HCT116 (cell line): ENCODE data around the gene ZNF839. TPM values are rescaled to one million over a fixed set of nuclear protein-coding genes. Genes with fewer than 3 reads are reported as not detected.

ENCODE experiments used
- ATAC-seq: fragments of 200-7000 bp; cut with Tn5 transposase; 2 replicates; pipeline ENCODE4 v1.9.1; 2020; ENCODE audit warnings: mild to moderate bottlenecking, moderate library complexity
- BruUV-seq: library from RNA; stranded (reverse); fragments of 400-500 nt; replicated peaks from 2 replicates; lab custom pipeline; 2021; lab: Mats Ljungman, UMichigan
- CTCF ChIA-PET: fragments of 300-600 bp; sonication (Branson Sonifier 250); formaldehyde crosslinking; loops from one replicate; lab custom pipeline; 2021; ENCODE audit warnings: antibody characterized with exemption; lab: Charles Lee
- POLR2A ChIA-PET: fragments of 300-600, 350-600 bp; sonication (Branson Sonifier 250); formaldehyde crosslinking; loops from one replicate; lab custom pipeline; 2021; ENCODE audit warnings: antibody characterized with exemption; lab: Charles Lee
- RAD21 ChIA-PET, 2 experiments: fragments of 300-600 bp; sonication (Branson Sonifier 250); formaldehyde crosslinking; loops; one replicate each; lab custom pipeline; 2023; ENCODE audit warnings: low total read pairs in 2 of 2; ENCODE audit not compliant: uncharacterized antibody in 2 of 2, unreplicated experiment in 2 of 2, low non-redundant PET in 1 of 2; lab: Charles Lee
- DNase-seq: peaks from one replicate; pipeline ENCODE4 v3.0.0-alpha.2; 2010; ENCODE audit warnings: low read depth, low spot score
- H2AFZ ChIP-seq: fragments of 200-600 bp; shearing (Covaris generic), sonication (generic); 2 replicates; pipeline ENCODE4 v1.6.1; 2017; ENCODE audit warnings: low read depth, mixed run types, mixed read lengths, antibody characterized with exemption, low read length; ENCODE audit not compliant: poor library complexity, severe bottlenecking
- H3K27ac ChIP-seq: 2 replicates; pipeline ENCODE4 v1.5.1; 2012; ENCODE audit warnings: low read depth, low read length
- H3K27me3 ChIP-seq: fragments of 200-600 bp; sonication (generic); 2 replicates; pipeline ENCODE4 v1.6.1; 2016; ENCODE audit warnings: mixed run types, low read length, mixed read lengths; ENCODE audit not compliant: insufficient read depth
- H3K36me3 ChIP-seq, 2 experiments: fragments of 200-500 bp in 1 of 2; fragments of 200-600 bp in 1 of 2; sonication (Bioruptor generic) in 1 of 2; sonication (generic) in 1 of 2; 2 replicates each; pipeline versions ENCODE4 v1.5.1 to v1.6.1; 2014 to 2016; ENCODE audit warnings: low read length in 2 of 2, inconsistent platforms in 1 of 2, mixed read lengths in 1 of 2, mixed run types in 1 of 2; ENCODE audit not compliant: insufficient read depth in 2 of 2, control insufficient read depth in 1 of 2
- H3K4me1 ChIP-seq, 2 experiments: fragments of 200-600 bp in 1 of 2; sonication (generic) in 1 of 2; 2 replicates each; pipeline versions ENCODE4 v1.5.1 to v1.6.1; 2012 to 2017; ENCODE audit warnings: low read length in 2 of 2, inconsistent platforms in 1 of 2, mild to moderate bottlenecking in 1 of 2, mixed read lengths in 1 of 2, mixed run types in 1 of 2, moderate library complexity in 1 of 2; ENCODE audit not compliant: insufficient read depth in 2 of 2, control insufficient read depth in 1 of 2
- H3K4me2 ChIP-seq: fragments of 200-600 bp; sonication (generic); 2 replicates; pipeline ENCODE4 v1.6.1; 2017; ENCODE audit warnings: mixed run types, low read length, mixed read lengths
- H3K4me3 ChIP-seq, 2 experiments: fragments of 200-600 bp in 1 of 2; sonication (generic) in 1 of 2; replicated peaks in 1 of 2; 2 replicates each; pipeline ENCODE4 v1.5.1; 2011 to 2016; ENCODE audit warnings: low read length in 2 of 2, control low read depth in 1 of 2, low read depth in 1 of 2, mild to moderate bottlenecking in 1 of 2, mixed read lengths in 1 of 2, mixed run types in 1 of 2
- H3K79me2 ChIP-seq: fragments of 200-600 bp; sonication (generic); 2 replicates; pipeline ENCODE4 v1.6.1; 2017; ENCODE audit warnings: mild to moderate bottlenecking, mixed run types, low read length, moderate library complexity, mixed read lengths; ENCODE audit not compliant: insufficient read depth
- H3K9ac ChIP-seq: fragments of 200-600 bp; sonication (generic); 2 replicates; pipeline ENCODE4 v1.6.1; 2016; ENCODE audit warnings: low read length, mixed read lengths
- H3K9me2 ChIP-seq: fragments of 200-600 bp; sonication (generic), shearing (Covaris generic); 2 replicates; pipeline ENCODE4 v1.6.1; 2017; ENCODE audit warnings: mixed run types, mild to moderate bottlenecking, moderate library complexity; ENCODE audit not compliant: insufficient read depth
- H3K9me3 ChIP-seq, 2 experiments: fragments of 200-500 bp in 1 of 2; fragments of 200-600 bp in 1 of 2; sonication (Bioruptor generic) in 1 of 2; sonication (generic) in 1 of 2; 2 replicates each; pipeline ENCODE4 v1.6.1; 2014 to 2017; ENCODE audit warnings: low read length in 2 of 2, mixed read lengths in 2 of 2, inconsistent platforms in 1 of 2, low read depth in 1 of 2, mild to moderate bottlenecking in 1 of 2, mixed run types in 1 of 2, moderate library complexity in 1 of 2; ENCODE audit not compliant: control insufficient read depth in 1 of 2, insufficient read depth in 1 of 2
- H4K20me1 ChIP-seq: fragments of 200-600 bp; sonication (generic), shearing (Covaris generic); 2 replicates; pipeline ENCODE4 v1.6.1; 2017; ENCODE audit warnings: mixed run types, mild to moderate bottlenecking, moderate library complexity; ENCODE audit not compliant: insufficient read depth
- ATF3 ChIP-seq: IDR thresholded peaks from 2 replicates; pipeline ENCODE4 v1.6.1; 2012
- CTCF ChIP-seq, 3 experiments: fragments of 200-600 bp in 1 of 3; sonication (generic) in 1 of 3; IDR thresholded peaks in 2 of 3; conservative IDR thresholded peaks in 1 of 3; 2 replicates each; pipeline ENCODE4 v1.5.1; 2012 to 2017; ENCODE audit warnings: low read depth in 2 of 3, low read length in 2 of 3, antibody characterized with exemption in 1 of 3, borderline replicate concordance in 1 of 3, control low read depth in 1 of 3, mild to moderate bottlenecking in 1 of 3, mixed read lengths in 1 of 3, mixed run types in 1 of 3, moderate library complexity in 1 of 3; ENCODE audit not compliant: insufficient read depth in 1 of 3
- ELF1 ChIP-seq: IDR thresholded peaks from 2 replicates; pipeline ENCODE4 v1.6.1; 2012; ENCODE audit warnings: low read depth, borderline replicate concordance
- EZH2 ChIP-seq: fragments of 200-600 bp; sonication (generic); IDR thresholded peaks from 2 replicates; pipeline ENCODE4 v1.6.1; 2017; ENCODE audit warnings: antibody characterized with exemption, mixed run types
- EZH2phosphoT487 ChIP-seq: fragments of 200-600 bp; IDR thresholded peaks from 2 replicates; pipeline ENCODE4 v1.6.1; 2018; ENCODE audit warnings: antibody characterized with exemption, borderline replicate concordance
- JUND ChIP-seq: IDR thresholded peaks from 2 replicates; pipeline ENCODE4 v1.6.1; 2012
- POLR2A ChIP-seq: IDR thresholded peaks from 2 replicates; pipeline ENCODE4 v1.7.0; 2011; ENCODE audit warnings: borderline replicate concordance; ENCODE audit not compliant: insufficient read depth, insufficient read length; ENCODE audit errors: extremely low read depth
- SIN3A ChIP-seq: IDR thresholded peaks from 2 replicates; pipeline ENCODE4 v1.6.1; 2012; ENCODE audit warnings: low read depth
- TCF7L2 ChIP-seq: IDR thresholded peaks from 2 replicates; pipeline ENCODE4 v1.7.0; 2011; ENCODE audit warnings: borderline replicate concordance, inconsistent platforms; ENCODE audit not compliant: insufficient read depth, insufficient read length; ENCODE audit errors: extremely low read depth
- ZFX ChIP-seq: fragments of 450-650 bp; IDR thresholded peaks from 2 replicates; pipeline ENCODE4 v1.6.1; 2017
- ZNF274 ChIP-seq: fragments of 200-500 bp; sonication (Bioruptor generic); IDR thresholded peaks from 2 replicates; pipeline ENCODE4 v1.6.1; 2014; ENCODE audit warnings: mild to moderate bottlenecking, low read depth, low read length, inconsistent platforms
- intact Hi-C: fragments of 100-400 bp; cut with micrococcal nuclease; formaldehyde crosslinking; loops from 2 replicates; pipeline ENCODE4 v1.10.0; 2022
- total RNA-seq: library from RNA; stranded (reverse); gene quantifications from one replicate; pipeline ENCODE4 v1.2.1, GENCODE V29; 2021; ENCODE audit not compliant: unreplicated experiment
- TF ChIP-seq, protein P1 (sequence below): IDR thresholded peaks from 2 replicates; pipeline ENCODE4 v1.6.1; 2012

The ZNF839 gene
- total RNA-seq, 1 experiment from 2014 or later, result 17.7 TPM

- ATAC-seq (no peak), DNase-seq (no peak)
- no peaks in the 10 kb centered on the region for H3K27me3 ChIP-seq
- intact Hi-C loops, result no loop called here
- TF ChIP-seq, protein P1, sequence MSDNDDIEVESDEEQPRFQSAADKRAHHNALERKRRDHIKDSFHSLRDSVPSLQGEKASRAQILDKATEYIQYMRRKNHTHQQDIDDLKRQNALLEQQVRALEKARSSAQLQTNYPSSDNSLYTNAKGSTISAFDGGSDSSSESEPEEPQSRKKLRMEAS, result no peak
- H3K4me2 ChIP-seq, result no peak overlapping the region
- no peaks in the 10 kb centered on the region for H4K20me1 ChIP-seq
- no peak overlapping the region for H3K4me3 ChIP-seq
- POLR2A ChIA-PET, result no interaction called here
- no peaks in the 10 kb centered on the region for H3K36me3 ChIP-seq
- no peak overlapping the region for H3K9ac ChIP-seq
- no peaks in the 10 kb centered on the region for H3K4me1 ChIP-seq
- CTCF ChIA-PET, result no interaction called here
- H3K27ac ChIP-seq, result no peak overlapping the region
- no peak overlapping the region for H2AFZ ChIP-seq
- no TSS peak for BruUV-seq
- H3K79me2 ChIP-seq, result no peaks in the 10 kb centered on the region
- no peaks in the 10 kb centered on the region for H3K9me3 ChIP-seq
- no peaks in the 10 kb centered on the region for H3K9me2 ChIP-seq
- RAD21 ChIA-PET, result no interaction called here
Measured at GRCh38 chr14:102377696-102378095, 58.1 kb downstream of the ZNF839 start.

- Histone ChIP-seq H4K20me1 (no peaks in the 10 kb centered on the region), H3K9me3 (no peaks in the 10 kb centered on the region), H3K79me2 (no peaks in the 10 kb centered on the region), H3K27me3 (no peaks in the 10 kb centered on the region), H3K9ac (no peak overlapping the region), H3K9me2 (no peaks in the 10 kb centered on the region), H3K4me2 (no peak overlapping the region), H3K4me1 (no peaks in the 10 kb centered on the region), H3K36me3 (no peaks in the 10 kb centered on the region), H3K4me3 (no peak overlapping the region), H3K27ac (no peak overlapping the region), H2AFZ (no peak overlapping the region)
- TF ChIP-seq SIN3A (no peak), ZNF274 (no peak), ELF1 (no peak), EZH2phosphoT487 (no peak), POLR2A (no peak), CTCF (IDR thresholded peaks at IDR 0.05 in 2 of 3, conservative IDR thresholded peaks at IDR 0.05 in 1 of 3; ENCODE audit: borderline replicate concordance in 1 of 3, insufficient read depth in 1 of 3, low read depth in 2 of 3, low read length in 2 of 3) (no peak), EZH2 (no peak), ATF3 (no peak), JUND (no peak), TCF7L2 (no peak), ZFX (no peak)
- CTCF ChIA-PET, result no interaction called here
- no peak for DNase-seq
- BruUV-seq, result no TSS peak
- RAD21 ChIA-PET, result no interaction called here
- intact Hi-C loops, result no loop called here
- no peak for ATAC-seq
- POLR2A ChIA-PET, result no interaction called here
Measured at GRCh38 chr14:102378830-102379229, 59.3 kb downstream of the ZNF839 start.
